Measurements from ENCODE around the gene MATN3.

MATN3 gene

DNA sequence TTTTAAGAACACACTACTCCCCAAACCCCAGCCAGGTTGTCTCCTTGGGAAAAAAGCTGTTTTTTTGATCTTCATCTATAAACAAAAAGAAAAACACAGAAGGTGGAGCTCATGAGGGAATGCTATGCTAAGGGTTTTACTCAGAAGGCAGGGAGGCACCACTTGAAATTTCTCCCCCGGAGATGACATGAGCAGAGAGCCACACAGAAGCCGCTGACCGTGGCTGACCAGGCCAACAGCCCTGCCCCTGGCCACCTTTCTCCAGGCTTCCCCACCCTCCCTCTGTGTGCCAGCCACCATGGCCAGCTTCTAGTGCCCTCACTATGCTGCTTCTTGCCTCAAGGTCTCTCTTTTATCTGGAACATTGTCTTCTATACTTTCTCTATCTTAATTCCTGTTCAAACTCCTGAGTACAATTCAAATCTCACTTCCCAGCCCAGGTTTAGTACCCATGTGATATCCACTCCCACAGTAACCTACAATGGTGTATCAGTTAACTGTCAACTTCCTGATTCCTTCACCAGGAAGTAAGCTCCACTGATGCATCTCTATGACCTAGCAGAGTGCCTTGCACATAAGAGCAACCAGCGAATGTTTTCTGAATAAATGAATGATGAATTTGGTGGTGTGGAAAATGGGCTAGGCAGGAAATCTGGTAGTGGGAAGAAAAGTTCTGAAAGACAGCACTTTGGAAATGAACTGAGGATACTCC, 23.6 kb upstream of the MATN3 start:
- DNase-seq: no peak

DNA sequence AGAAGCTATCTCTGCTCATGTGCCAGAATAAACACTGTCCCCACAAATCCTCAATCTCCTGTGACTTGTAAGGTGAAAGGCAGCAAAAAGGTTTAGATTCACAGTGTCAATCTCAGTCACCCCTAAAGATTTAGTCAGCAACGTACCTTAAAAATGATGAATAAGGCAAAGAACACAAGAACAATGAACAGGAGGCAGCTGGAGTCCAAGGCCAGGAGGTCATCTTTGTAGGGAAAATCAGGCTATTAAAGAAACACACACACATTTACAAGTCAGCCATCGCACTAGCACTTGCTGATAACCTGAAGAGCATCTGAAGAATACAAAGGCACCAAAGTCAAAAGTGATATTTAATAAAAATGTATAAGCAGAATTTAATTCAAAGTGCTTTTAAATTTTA, 22.4 kb upstream of the MATN3 start:
- no peak for DNase-seq

DNA sequence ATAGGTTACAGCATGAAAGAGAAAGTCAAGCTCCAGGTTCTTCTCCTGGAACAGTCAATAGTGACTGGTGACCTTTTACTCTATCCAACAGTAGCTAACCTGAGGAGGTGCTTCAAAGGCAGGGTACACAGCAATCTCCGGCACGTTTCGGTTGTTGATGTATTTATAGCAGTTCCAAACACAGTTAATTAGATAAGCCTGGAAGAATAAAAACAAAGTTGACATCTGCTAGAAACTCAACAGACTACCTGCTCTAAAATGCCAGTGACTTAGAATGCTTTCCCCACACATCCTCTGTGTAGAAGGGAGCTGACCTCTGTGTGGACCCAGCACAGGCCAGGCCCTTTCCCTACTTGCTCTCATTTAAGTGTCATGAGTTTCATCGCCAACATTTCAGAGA, 21.8 kb upstream of the MATN3 start:
- DNase-seq: no peak

DNA sequence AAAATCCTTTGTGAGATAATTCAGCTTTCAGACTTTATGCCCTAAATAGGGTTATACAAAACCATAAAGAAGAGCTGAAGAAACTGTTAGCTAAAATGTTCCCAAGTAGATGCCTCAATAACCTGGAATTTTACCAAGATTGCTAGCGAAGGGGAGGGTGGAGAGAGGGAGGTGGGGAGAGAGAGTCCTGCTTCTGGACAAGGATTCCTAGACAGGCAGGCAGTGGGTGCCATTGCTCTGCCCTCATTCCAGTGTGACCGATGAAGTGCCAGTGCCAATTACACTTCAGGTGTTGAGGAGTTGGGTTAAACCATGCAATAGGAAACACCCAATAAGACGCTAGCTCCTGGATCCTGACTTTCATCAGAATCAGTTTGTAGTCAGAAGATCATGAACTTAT, 20.9 kb upstream of the MATN3 start:
- no peak for DNase-seq

DNA sequence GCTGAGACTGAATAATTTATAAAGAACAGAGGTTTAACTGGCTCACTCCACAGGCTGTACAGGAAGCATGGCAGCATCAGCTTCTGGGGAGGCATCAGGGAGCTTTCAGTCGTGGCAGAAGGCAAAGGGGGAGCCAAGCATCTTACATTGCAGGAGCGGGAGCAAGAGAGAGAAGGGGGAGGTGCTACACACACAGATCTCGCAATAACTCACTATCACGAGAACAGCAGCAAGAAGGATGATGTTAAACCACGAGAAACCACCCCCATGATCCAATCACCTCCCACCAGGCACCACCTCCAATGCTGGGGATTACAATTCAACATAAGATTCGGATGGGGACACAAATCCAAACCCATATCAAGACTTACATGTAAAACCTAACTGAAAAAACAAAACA, 17.8 kb upstream of the MATN3 start:
- DNase-seq: no peak

DNA sequence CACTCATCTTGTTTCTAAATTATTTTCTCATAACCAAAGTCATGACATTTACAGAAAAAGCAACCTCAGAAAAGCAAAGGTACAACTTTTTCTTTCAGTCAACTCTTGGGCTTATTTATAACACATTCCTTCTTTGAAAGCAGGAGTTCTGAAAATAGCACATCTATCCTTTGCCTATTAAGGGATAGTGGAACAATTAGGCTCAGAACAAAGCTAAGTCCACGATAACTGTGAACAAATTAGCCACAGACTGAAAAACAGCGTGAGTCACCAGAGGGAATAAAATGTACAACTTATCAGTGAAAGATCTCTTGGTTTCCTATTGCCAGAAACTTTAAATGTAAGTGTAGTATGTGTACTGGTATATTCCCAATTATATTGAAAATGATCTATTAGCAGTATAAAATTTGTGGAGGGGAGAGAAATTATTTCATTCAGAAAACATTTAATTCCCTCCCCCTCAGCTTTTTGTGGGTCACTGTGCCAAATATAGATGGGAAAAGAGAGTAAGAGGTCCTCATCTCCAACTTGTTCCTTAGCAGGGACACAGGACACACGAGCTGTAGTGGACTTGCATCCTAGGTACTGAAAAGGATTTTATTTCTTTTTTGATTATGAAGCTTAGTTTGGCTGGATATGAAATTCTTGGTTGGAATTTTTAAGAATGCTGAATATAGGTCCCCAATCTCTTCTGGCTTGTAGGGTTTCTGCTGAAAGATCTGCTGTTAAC, 15.4 kb upstream of the MATN3 start:
- no peak for DNase-seq

DNA sequence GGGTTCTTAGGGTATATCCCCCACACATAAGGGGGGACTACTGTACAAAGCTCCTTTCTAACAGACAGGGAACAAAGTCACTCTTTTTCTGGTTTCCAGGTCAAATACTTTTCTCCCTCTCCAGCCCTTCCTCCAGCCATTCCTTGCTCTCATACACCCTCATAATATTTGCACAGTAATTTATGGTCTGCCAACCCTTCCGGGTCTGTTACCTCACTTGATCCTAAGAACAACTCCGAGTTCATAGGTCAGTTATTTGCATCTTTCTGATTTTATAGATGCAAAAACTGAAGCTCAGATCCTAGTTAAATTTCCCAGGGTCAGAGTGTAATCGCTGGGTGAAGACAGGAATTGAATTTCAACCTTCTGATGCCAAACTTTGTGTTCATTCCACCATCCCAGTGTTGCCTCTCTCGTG, 14.8 kb upstream of the MATN3 start:
- DNase-seq: no peak

DNA sequence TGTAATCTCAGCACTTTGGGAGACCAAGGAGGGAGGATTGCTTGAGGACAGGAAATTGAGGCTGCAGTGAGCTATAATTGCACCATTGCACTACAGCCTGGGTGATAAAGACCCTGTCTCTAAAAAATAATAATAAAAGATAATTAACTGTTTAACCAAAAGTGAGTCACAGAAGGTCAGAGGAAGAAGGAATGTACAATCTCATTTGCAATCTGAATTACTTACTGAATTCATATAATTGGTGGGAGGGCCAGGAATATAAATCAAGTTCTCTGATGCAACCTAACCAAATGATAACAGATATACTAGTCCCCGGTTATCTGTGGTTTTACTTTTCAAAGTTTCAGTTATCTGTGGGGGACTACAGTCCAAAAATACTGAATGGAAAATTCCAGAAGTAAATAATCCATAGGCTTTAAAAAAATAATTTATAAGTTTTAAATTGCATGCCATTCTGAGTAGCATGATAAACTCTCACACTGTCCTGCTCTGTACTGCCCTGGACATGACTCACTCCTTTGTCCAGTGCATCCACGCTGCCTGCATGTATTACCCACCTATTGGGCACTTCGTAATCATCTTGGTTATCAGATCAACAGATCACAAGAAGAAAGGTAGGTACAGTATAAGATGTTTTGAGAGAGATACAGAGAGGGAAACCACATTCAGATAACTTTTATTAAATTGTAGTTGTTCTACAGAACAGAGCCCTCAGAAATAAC, 12.8 kb upstream of the MATN3 start:
- DNase-seq: no peak

DNA sequence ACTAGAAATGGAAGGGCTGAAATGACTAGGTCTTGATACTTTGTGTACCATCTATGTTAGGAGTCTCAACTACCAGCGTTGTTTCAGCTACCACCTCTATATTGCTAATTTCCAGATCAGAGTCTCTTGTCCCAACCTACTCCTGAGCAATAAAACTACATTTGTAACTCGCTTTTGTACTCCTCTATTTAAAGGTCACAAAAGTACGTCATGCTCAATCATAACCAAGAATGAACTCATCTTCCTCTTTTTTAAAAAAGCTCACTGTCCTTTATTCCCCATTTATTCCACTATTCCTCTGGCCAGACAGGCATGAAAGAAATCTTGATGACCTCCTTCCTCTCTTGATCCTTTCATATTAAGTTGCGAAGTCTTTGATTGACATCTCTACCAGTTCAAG, 11.2 kb upstream of the MATN3 start:
- DNase-seq: no peak

DNA sequence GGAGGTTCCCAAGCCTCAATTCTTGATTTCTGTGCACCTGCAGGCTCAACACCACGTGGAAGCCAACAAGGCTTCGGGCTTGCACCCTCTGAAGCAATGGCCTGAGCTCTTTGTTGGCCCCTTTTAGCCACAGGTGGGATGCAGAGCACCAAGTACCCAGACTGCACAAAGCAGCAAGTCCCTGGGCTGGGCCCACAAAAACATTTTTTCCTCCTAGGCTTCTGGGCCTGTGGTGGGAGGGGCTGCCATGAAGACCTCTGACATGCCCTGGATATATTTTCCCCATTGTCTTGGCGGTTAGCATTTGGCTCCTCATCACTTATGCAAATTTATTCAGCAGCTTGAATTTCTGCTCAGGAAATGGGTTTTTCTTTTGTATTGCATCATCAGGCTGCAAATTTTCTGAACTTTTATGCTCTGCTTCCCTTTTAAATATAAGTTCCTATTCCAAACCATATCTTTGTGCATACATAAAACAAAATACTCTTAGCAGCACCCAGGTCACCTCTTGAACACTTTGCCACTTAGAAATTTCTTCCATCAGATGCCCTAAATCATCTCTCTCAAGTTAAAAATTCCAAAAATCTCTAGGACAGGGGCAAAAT, 9.0 kb upstream of the MATN3 start:
- DNase-seq: no peak

DNA sequence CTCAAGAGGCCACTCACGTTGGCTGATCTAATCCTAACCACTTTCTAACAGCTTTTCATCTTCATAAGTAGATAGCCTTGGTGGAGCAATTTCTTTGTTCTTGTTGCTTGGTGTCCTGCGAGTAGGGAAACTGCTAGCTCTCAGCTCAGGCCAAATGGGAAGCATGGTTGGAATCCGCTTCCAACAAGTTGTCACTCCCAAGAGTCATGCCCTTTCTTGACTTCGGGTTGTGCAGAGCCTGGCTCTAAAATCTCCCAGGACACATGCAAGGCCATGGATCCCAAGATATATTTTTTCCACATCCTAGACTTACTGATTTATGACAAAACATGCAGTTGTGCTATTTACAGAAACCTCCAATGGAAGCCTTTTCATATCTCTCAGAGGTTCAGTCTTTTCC, 7.3 kb upstream of the MATN3 start:
- DNase-seq: no peak

DNA sequence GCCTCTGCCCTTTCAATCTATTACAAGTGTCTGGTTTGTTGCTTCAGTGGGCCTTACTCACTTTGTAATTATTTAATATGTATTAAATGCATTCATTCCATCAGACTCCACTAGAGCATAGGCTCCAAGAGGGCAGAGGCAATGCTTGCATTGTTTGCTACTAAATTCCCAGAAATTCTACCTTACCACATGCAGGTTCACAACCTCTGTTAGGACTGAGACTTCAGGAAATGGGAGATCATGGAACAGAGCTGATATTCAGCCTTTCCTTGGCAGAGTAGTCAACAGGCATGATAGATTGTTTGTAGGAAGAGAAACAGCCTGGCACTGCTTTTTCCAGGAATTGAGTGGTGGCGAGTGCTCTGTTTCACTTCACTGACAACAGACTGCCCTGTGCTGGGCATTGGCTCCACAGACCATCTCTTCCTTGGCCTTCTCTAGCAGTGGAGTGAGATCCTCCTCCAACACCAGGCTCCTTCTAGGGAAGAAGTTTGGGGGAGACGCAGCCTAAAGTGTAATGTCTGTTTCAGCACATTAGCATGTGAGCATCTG, 6.2 kb upstream of the MATN3 start:
- DNase-seq: no peak

DNA sequence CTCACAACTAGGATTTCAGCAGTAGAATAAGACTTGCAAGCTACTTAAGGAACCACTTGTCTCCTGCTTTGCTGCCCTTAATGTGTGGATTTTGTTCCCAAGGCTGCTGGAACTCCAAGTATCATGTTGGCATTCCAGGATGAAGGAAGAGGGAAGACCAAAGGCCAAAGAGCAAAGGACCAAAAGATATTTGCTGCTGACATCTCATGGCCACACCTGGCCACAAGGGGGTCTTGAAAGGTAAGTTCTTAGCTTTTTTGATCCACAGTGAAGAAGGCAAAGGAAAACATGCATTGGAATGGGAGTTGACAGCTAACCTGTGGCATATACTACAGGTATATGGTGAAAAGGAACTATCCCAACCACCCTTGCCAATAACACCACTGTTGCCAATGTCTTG, 3.9 kb upstream of the MATN3 start:
- DNase-seq: no peak

DNA sequence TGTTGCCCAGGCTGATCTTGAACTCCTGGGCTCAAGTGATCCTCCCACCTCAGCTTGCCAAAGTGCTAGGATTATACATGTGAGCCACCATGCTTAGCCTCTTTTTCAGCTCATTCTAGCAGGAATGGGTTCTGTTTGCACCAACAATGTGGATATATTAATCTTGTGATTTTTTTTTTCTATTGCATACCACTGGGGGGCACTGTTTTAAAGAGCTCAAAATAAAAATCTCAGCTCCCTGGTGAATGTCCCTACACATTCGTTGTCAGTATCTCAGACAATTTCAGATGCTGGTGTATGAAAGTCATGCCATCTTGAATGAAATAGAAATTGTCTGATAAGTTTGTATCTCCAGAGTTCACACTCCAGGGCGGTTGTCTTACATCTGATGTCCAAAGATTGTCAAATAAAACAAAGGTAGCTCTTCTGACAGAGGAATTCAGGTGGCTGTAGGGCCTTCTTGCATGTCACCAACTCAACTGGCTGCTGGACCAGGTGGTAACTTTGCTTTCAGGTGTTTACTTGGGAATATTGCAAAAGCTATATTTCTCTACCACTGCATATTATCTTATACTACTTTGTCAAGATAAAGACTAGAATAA, 3.1 kb upstream of the MATN3 start:
- DNase-seq: no peak

DNA sequence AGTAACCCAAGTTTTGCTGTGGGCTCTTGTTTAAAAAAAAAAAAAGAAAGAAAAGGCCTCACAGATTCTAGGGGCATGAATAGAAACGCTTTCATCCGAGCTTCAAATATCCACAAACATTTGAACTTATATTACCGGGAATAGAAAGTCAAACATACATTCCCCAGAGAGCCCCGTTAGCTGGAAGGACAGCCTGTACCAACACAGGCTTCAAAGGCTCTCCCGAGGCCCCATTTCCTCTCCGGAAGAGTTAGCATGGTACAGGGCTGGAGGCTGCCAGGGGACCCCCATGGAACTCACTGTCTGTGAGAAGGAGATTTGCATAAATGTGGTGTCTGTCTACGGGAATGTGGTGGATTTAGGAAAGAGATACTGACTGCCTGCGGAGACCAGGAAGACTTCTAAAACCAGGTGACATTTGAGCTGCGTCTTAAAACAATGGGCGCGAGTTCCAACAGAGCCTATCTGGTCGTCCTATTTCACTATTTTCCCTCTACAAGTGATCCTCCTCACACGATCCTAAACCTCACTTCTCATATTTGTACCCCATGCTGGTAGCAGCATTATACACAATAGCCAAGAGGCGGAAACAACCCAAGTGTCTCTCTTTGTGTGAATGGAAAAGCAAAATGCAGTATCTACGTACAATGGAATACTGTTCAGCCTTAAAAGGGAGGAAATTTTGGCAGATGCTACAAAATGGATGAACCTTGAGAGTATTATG, 820 bp upstream of the MATN3 start:
- no peak for DNase-seq

DNA sequence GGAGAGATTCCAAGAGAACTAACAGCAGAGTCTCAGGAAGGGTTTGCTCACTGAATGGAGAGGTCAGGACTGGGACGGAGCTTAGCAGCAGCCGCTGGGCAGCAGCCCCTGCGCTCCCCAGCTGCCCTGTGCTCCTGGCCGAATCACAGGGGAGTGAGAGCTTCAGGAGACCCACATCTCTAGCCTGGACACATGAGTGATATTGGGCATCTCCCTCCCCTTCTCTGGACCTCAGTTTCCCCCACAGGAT, 511 bp downstream of the MATN3 start:
- no peak for DNase-seq

DNA sequence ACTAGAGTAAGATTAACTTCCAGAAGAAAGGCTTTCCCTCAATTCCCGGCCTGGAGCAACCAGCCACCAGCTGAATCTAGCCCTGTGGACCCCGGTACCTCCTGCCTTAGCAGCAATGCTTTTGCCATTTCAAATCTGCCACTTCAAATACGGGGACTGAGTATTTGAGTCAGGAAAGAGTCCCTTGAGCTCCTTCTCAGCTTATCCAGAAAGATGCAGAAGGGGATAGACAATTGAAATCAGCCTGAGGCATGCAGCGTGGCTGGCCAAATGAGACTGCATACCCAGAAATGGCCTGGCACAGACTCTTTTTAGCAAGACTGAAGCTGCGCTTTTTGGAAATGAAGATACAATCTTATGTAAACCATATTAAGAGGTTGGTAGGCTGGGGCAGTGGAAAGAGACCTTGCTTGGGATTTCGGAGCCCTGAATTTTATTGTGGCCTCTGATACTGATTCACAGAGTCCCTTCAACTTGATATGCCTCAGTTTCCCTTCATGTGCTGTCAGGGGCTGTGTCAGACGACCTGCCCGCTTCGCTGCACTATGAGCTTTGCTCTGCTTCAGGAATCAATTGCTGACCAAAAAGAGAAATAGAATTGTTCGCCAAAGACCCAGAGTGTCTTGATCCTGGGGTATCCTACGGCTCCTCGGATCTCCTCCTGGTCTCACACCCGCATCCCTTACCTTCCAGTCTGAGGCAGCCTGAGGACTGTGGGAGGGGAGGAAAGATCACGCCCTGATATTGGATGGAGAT, 1.0 kb downstream of the MATN3 start:
- no peak for DNase-seq

DNA sequence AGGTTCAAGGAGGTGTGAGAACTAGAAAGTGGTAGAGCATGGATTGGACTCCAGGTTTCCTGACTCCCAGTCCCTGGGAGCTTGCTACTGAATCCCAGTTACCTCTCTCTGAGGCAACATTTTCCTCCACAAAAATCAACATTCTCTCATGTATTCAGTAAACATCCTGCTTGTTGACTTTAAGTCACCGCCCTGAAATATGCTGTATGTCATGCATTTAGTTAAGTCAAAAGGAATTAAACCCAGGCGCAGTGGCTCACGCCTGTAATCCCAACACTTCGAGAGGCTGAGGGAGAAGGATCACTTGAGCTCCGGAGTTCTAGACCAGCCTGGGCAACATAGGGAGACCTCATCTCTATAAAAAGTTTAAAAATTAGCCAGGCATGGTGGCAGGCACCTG, 3.8 kb downstream of the MATN3 start:
- DNase-seq: no peak

DNA sequence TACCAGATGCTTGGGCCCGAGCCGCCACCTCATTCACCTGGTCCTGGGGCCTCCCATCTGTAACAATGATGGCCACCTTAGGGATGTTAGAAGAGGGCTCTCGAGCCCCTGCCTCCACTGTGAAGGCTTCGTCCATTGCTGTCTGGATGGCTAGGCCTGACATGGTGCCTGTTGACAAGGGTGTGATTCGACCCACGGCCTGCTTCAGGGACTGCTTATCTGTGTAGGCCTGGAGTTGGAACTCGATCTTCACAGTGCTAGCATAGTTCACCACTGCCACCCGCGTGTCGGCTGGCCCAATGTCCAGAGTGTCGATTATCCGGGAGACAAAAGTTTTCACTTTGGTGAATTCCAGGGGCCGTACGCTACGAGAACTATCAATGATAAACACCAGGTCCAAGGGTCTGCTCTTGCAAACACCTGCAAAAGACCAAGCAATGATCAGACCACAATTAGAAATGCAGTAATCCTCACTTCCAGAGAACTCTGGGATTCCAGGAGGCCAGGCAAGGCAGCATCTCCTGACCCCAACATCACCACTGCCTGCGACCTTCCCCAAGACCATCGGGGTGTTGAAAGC, 6.5 kb downstream of the MATN3 start:
- DNase-seq: no peak

DNA sequence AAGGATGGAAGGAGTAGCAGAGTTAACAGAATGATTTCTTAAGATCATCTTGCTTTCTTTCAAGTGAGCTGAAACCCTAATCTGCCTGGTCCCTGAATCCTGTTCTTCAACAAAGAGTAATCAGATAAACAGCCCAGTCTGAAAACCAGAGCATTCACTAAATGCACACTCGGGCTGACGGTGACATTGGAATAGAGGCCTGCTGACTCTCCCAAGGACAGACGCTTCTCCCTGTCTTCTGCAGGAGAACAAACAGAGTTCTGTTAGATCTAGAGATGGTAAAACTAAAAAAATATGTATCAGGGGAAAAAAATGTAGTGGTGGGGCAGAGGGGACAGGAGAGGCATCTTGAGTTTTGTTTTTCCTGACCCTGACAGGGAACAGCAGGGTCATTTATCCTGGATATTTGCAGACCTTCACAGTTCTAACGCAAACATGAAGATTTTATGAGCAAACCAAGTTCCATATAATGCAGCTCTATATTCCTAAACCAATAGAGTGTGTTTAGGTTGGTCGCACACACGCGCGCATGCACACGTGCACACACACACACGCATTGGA, 7.3 kb downstream of the MATN3 start:
- DNase-seq: no peak

DNA sequence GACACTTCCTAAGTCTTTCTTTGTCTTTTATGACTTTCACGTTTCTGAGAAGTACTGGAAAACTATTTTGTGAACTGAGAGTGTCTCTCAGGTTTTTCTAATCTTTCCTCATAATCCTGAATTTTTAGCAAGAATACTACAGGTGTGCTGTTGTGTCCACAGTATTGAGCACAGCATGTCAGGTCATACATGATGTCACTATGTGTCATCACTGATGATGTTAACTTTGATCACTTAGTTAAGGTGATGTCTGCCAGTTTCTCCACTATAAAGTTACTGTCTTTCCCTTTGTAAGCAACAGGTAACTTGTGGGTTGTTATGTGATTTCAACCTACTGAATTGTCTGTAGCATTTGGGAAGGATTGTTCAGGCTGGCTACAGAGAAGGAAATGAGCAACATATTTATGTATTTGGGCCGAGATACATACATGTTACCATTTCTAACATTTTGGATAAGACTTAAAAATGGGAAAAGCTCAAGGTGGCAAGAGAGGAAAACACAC, 11.1 kb downstream of the MATN3 start:
- no peak for DNase-seq

Measured in stimulated activated CD8-positive, alpha-beta memory T cell treated with anti-CD3 and anti-CD28 coated beads, Interleukin-4, amount 100 ng/mL, for 48 hours (primary cell).